Globus pallidus (tissue), 1 donor: Measurements from ENCODE around the gene DCLK3.

Experiments
- DNase-seq: peaks from one replicate; pipeline ENCODE4 v3.0.0-alpha.2; 2015; ENCODE audit warnings: low spot score

Gene DCLK3

GRCh38 chr3:36669764-36670163, 94.6 kb downstream of the DCLK3 start:
- no peak for DNase-seq

GRCh38 chr3:36666166-36666565, 98.2 kb downstream of the DCLK3 start:
- DNase-seq = no peak

GRCh38 chr3:36663666-36664291, 100.6 kb downstream of the DCLK3 start:
- DNase-seq = no peak

GRCh38 chr3:36662626-36663025, 101.7 kb downstream of the DCLK3 start:
- DNase-seq = no peak
